Measurements from ENCODE around the gene CUL2.

The CUL2 gene

GRCh38 chr10:34959786-34960185 lies 130.4 kb downstream of the CUL2 start:
- no peaks in the 10 kb centered on the region for H3K4me1 Mint-ChIP-seq (ENCODE audit: low read depth in 2 of 2)
- no peak for ATAC-seq (replicated peaks)
- no peak for DNase-seq
- H3K27ac Mint-ChIP-seq, result no peak overlapping the region
- no peak overlapping the region for H3K4me3 Mint-ChIP-seq
- no peaks in the 10 kb centered on the region for H3K9me3 Mint-ChIP-seq
- peaks cover 0 to 9% of the 10 kb centered on the region in 2 donors for H3K27me3 Mint-ChIP-seq
- H3K36me3 Mint-ChIP-seq (ENCODE audit: insufficient read depth), result peaks cover 4% of the 10 kb centered on the region

GRCh38 chr10:34959321-34959720 lies 130.8 kb downstream of the CUL2 start:
- H3K36me3 Mint-ChIP-seq (ENCODE audit: insufficient read depth), result peaks cover 4% of the 10 kb centered on the region
- no peak overlapping the region for H3K4me3 Mint-ChIP-seq
- DNase-seq (no peak), ATAC-seq (replicated peaks) (no peak)
- H3K27ac Mint-ChIP-seq, result no peak overlapping the region
- H3K9me3 Mint-ChIP-seq, result no peaks in the 10 kb centered on the region
- H3K27me3 Mint-ChIP-seq, result peaks cover 0 to 9% of the 10 kb centered on the region in 2 donors
- no peaks in the 10 kb centered on the region for H3K4me1 Mint-ChIP-seq (ENCODE audit: low read depth in 2 of 2)

Measured in effector memory CD8-positive, alpha-beta T cell (primary cell).